Neural cell (in vitro differentiated cells): ENCODE results near the gene VAV3. TPM values are rescaled to one million over a fixed set of nuclear protein-coding genes. Genes with fewer than 3 reads are reported as not detected.
A peak's percentile ranks its signal among the peaks of the same experiment; 100 is the strongest.

ENCODE experiments used
- H2AFZ ChIP-seq: fragments of 200-600, 300-800 bp; sonication (generic), shearing (Covaris generic); 2 replicates; pipeline ENCODE4 v1.6.0; 2014; ENCODE audit warnings: low read depth, mild to moderate bottlenecking, antibody characterized with exemption, low read length, moderate library complexity
- H3F3A ChIP-seq: fragments of 200-600 bp; shearing (Covaris generic); 2 replicates; pipeline ENCODE4 v1.6.1; 2016; ENCODE audit warnings: mild to moderate bottlenecking, moderate library complexity, mixed read lengths, antibody characterized with exemption, low read length; ENCODE audit not compliant: insufficient read depth, poor library complexity, severe bottlenecking
- H3K27ac ChIP-seq: fragments of 200-600, 300-800 bp; sonication (generic), shearing (Covaris generic); 2 replicates; pipeline ENCODE4 v1.5.1; 2014; ENCODE audit warnings: mild to moderate bottlenecking, low read length, moderate library complexity
- H3K27me3 ChIP-seq: fragments of 300-800, 200-600 bp; sonication (generic), shearing (Covaris generic); 2 replicates; pipeline ENCODE4 v1.6.0; 2014; ENCODE audit warnings: mild to moderate bottlenecking, low read depth, low read length, moderate library complexity; ENCODE audit not compliant: insufficient read depth
- H3K36me3 ChIP-seq: fragments of 300-800, 200-600 bp; sonication (generic), shearing (Covaris generic); 2 replicates; pipeline ENCODE4 v1.5.1; 2014; ENCODE audit warnings: mild to moderate bottlenecking, antibody characterized with exemption, low read length, moderate library complexity; ENCODE audit not compliant: insufficient read depth
- H3K4me2 ChIP-seq: fragments of 300-800, 200-600 bp; sonication (generic), shearing (Covaris generic); 2 replicates; pipeline ENCODE4 v1.6.0; 2014; ENCODE audit warnings: mild to moderate bottlenecking, low read length
- H3K4me3 ChIP-seq: fragments of 300-800, 200-600 bp; sonication (generic), shearing (Covaris generic); 2 replicates; pipeline ENCODE4 v1.5.1; 2014; ENCODE audit warnings: mild to moderate bottlenecking, low read length, moderate library complexity
- H3K79me2 ChIP-seq: fragments of 200-600 bp; shearing (Covaris generic); replicated peaks from 2 replicates; pipeline ENCODE4 v1.6.0; 2014; ENCODE audit warnings: mild to moderate bottlenecking, low read length, moderate library complexity; ENCODE audit not compliant: insufficient read depth
- H3K9ac ChIP-seq: fragments of 300-800, 200-600 bp; sonication (generic), shearing (Covaris generic); 2 replicates; pipeline ENCODE4 v1.6.1; 2016; ENCODE audit warnings: mild to moderate bottlenecking, low read length, mixed read lengths
- H3K9me2 ChIP-seq: fragments of 200-600 bp; shearing (Covaris generic); 2 replicates; pipeline ENCODE4 v1.6.1; 2016; ENCODE audit warnings: mild to moderate bottlenecking, low read length, mixed read lengths; ENCODE audit not compliant: insufficient read depth
- H3K9me3 ChIP-seq: fragments of 200-600, 300-800 bp; sonication (generic), shearing (Covaris generic); 2 replicates; pipeline ENCODE4 v1.6.1; 2016; ENCODE audit warnings: mild to moderate bottlenecking, mixed run types, low read length, moderate library complexity, mixed read lengths
- H4K20me1 ChIP-seq: fragments of 200-600 bp; shearing (Covaris generic); 2 replicates; pipeline ENCODE4 v1.6.1; 2016; ENCODE audit warnings: mild to moderate bottlenecking, mixed run types; ENCODE audit not compliant: insufficient read depth
- CTCF ChIP-seq: fragments of 450-650 bp; IDR thresholded peaks from 2 replicates; pipeline ENCODE4 v1.5.1; 2014; ENCODE audit warnings: antibody characterized with exemption, mild to moderate bottlenecking, moderate library complexity; ENCODE audit not compliant: poor library complexity, severe bottlenecking
- EP300 ChIP-seq: fragments of 450-650 bp; conservative IDR thresholded peaks from 2 replicates; pipeline ENCODE4 v1.6.1; 2014; ENCODE audit warnings: antibody characterized with exemption, mild to moderate bottlenecking, moderate library complexity; ENCODE audit not compliant: poor library complexity, severe bottlenecking
- MXI1 ChIP-seq: fragments of 450-650 bp; conservative IDR thresholded peaks from 2 replicates; pipeline ENCODE4 v1.6.1; 2014; ENCODE audit warnings: antibody characterized with exemption, mild to moderate bottlenecking; ENCODE audit not compliant: poor library complexity, severe bottlenecking
- RAD21 ChIP-seq: fragments of 450-650 bp; conservative IDR thresholded peaks from 2 replicates; pipeline ENCODE4 v1.6.1; 2014; ENCODE audit warnings: antibody characterized with exemption, mild to moderate bottlenecking, moderate library complexity
- SMC3 ChIP-seq: fragments of 450-650 bp; conservative IDR thresholded peaks from 2 replicates; pipeline ENCODE4 v1.6.1; 2014; ENCODE audit warnings: antibody characterized with exemption, mild to moderate bottlenecking, moderate library complexity; ENCODE audit not compliant: poor library complexity
- TAF1 ChIP-seq: IDR thresholded peaks from 2 replicates; pipeline ENCODE4 v1.6.1; 2012; ENCODE audit warnings: low read depth
- polyA minus RNA-seq: library from RNA; depleted of rRNA, polyadenylated mRNA; stranded (reverse); fragments of >200 nt; gene quantifications from 2 replicates; pipeline ENCODE4 v1.2.3, GENCODE V29; 2014
- polyA plus RNA-seq: library from polyadenylated mRNA; depleted of rRNA; stranded (reverse); fragments of >200 nt; gene quantifications from 2 replicates; pipeline ENCODE4 v1.2.3, GENCODE V29; 2014

Gene VAV3
- polyA plus RNA-seq (7.6 and 10.3 TPM in 2 replicates), polyA minus RNA-seq (18.5 and 20.3 TPM in 2 replicates)

- TF ChIP-seq EP300 (no peak), SMC3 (peak; percentile 20), CTCF (peak; percentile 64)
- Histone ChIP-seq H3K27me3 (peaks cover 32% of the 10 kb centered on the region), H3K4me3 (peak within 1 kb of the TSS; percentile 90), H3F3A (no peaks in the 10 kb centered on the region), H4K20me1 (no peaks in the 10 kb centered on the region), H3K79me2 (no peaks in the 10 kb centered on the region), H3K27ac (peak within 1 kb of the TSS; percentile 31), H3K9me3 (no peaks in the 10 kb centered on the region), H2AFZ (peak within 1 kb of the TSS; percentile 60), H3K36me3 (no peaks in the 10 kb centered on the region), H3K9ac (peak within 1 kb of the TSS; percentile 73), H3K4me2 (peak within 1 kb of the TSS; percentile 84), H3K9me2 (no peaks in the 10 kb centered on the region)
Observed at GRCh38 chr1:107965110-107965991, at the start of gene VAV3. VAV3 (minus strand) TSS chr1:107965180; CDS start chr1:107964869, 311 bp downstream.

- Histone ChIP-seq H3K4me3 (no peak overlapping the region), H3F3A (no peaks in the 10 kb centered on the region), H3K9ac (no peak overlapping the region), H3K4me2 (no peak overlapping the region), H2AFZ (no peak overlapping the region), H3K27me3 (no peaks in the 10 kb centered on the region), H3K9me3 (no peaks in the 10 kb centered on the region), H3K36me3 (no peaks in the 10 kb centered on the region), H3K27ac (no peak overlapping the region), H3K79me2 (no peaks in the 10 kb centered on the region), H4K20me1 (no peaks in the 10 kb centered on the region), H3K9me2 (no peaks in the 10 kb centered on the region)
- no peak for TF ChIP-seq MXI1
Observed at GRCh38 chr1:108012553-108012952, 47.6 kb upstream of the VAV3 start.

- no peak overlapping the region for H3K9ac ChIP-seq
- no peaks in the 10 kb centered on the region for H3K9me2 ChIP-seq
- H4K20me1 ChIP-seq = no peaks in the 10 kb centered on the region
- no peaks in the 10 kb centered on the region for H3K9me3 ChIP-seq
- H3K79me2 ChIP-seq = no peaks in the 10 kb centered on the region
- H3K4me2 ChIP-seq = no peak overlapping the region
- no peak for TF ChIP-seq EP300
- no peak for TF ChIP-seq SMC3
- TF ChIP-seq RAD21 = no peak
- TF ChIP-seq CTCF = no peak
- no peak for TF ChIP-seq TAF1
- no peak overlapping the region for H2AFZ ChIP-seq
- no peak overlapping the region for H3K4me3 ChIP-seq
- no peak overlapping the region for H3K27ac ChIP-seq
- no peaks in the 10 kb centered on the region for H3K36me3 ChIP-seq
- H3F3A ChIP-seq = no peaks in the 10 kb centered on the region
- no peaks in the 10 kb centered on the region for H3K27me3 ChIP-seq
Observed at GRCh38 chr1:108011295-108011694, 46.3 kb upstream of the VAV3 start.
